Endothelial cell of umbilical vein (primary cell): Measurements from ENCODE around the gene AMOT.

Experiments used
- CTCF ChIP-seq, 2 donors: IDR thresholded peaks; 1 replicate in 1 of 2; 2 replicates in 1 of 2; pipeline ENCODE4 v1.5.1; 2011; ENCODE audit warnings: low read length in 2 of 2, mild to moderate bottlenecking in 2 of 2, moderate library complexity in 2 of 2, control low read depth in 1 of 2, inconsistent platforms in 1 of 2, low read depth in 1 of 2; ENCODE audit not compliant: insufficient read depth in 1 of 2; ENCODE audit errors: extremely low read depth in 1 of 2
- EZH2 ChIP-seq: IDR thresholded peaks from 2 replicates; pipeline ENCODE4 v1.6.1; 2012; ENCODE audit warnings: borderline replicate concordance, low read depth, mild to moderate bottlenecking, moderate library complexity, low read length, inconsistent platforms; ENCODE audit not compliant: severe bottlenecking

- TF ChIP-seq CTCF (IDR thresholded peaks at IDR 0.05; ENCODE audit: extremely low read depth in 1 of 2, insufficient read depth in 1 of 2, low read depth in 1 of 2, low read length in 2 of 2) = no peak
- TF ChIP-seq EZH2 = no peak
Measured at GRCh38 chrX:112841820-112842157, 1.2 kb upstream of the AMOT start.
